Upper lobe of right lung (tissue), 1 donor: Measurements from ENCODE around the gene NLRP5. TPM values are rescaled to one million over a fixed set of nuclear protein-coding genes. Genes with fewer than 3 reads are reported as not detected.

ENCODE experiments used
- ATAC-seq: fragments of 200-7000 bp; cut with Tn5 transposase; one replicate; pipeline ENCODE4 v1.9.1; 2020; ENCODE audit warnings: mild to moderate bottlenecking, moderate library complexity
- DNase-seq: peaks from one replicate; pipeline ENCODE4 v3.0.0-alpha.2; 2020
- H3K27ac ChIP-seq: fragments of 200-600 bp; one replicate; pipeline ENCODE4 v1.8.0; 2022
- H3K27me3 ChIP-seq: fragments of 200-600 bp; one replicate; pipeline ENCODE4 v1.8.0; 2022; ENCODE audit warnings: mild to moderate bottlenecking
- H3K36me3 ChIP-seq: fragments of 200-600 bp; one replicate; pipeline ENCODE4 v1.8.0; 2022
- H3K4me1 ChIP-seq: fragments of 200-600 bp; one replicate; pipeline ENCODE4 v1.8.0; 2022
- H3K4me3 ChIP-seq: fragments of 200-600 bp; one replicate; pipeline ENCODE4 v1.8.0; 2022; ENCODE audit warnings: mild to moderate bottlenecking
- H3K9me3 ChIP-seq: fragments of 200-600 bp; one replicate; pipeline ENCODE4 v1.8.0; 2022
- CTCF ChIP-seq: fragments of 200-600 bp; IDR thresholded peaks from one replicate; pipeline ENCODE4 v1.8.0; 2022; ENCODE audit warnings: antibody characterized with exemption
- intact Hi-C: fragments of 100-400 bp; cut with DNase I; formaldehyde crosslinking; loops from one replicate; pipeline ENCODE4 v1.11.0; 2022
- total RNA-seq: library from RNA; stranded (reverse); fragmentation: NEBNext Ultra II Directional; extraction: Animal tissue kit (Norgen Biotek cat#: 25700); gene quantifications from one replicate; pipeline ENCODE4 v1.2.1, GENCODE V29; 2021
- donor health status: DM: no; HTN: yes; CAD: no; lungs with severe emphysema.

The NLRP5 gene
- total RNA-seq, 1 donor from 2014 or later, result not detected

- H3K4me1 ChIP-seq, result peaks cover 9% of the 10 kb centered on the region
- no peaks in the 10 kb centered on the region for H3K9me3 ChIP-seq
- intact Hi-C loops, result no loop called here
- peaks cover 11% of the 10 kb centered on the region for H3K36me3 ChIP-seq
- no peak for ATAC-seq
- no peak overlapping the region for H3K27ac ChIP-seq
- DNase-seq, result no peak
- peak overlapping the region; percentile 16 for H3K4me3 ChIP-seq
- H3K27me3 ChIP-seq, result no peaks in the 10 kb centered on the region
- TF ChIP-seq CTCF, result no peak
Observed at GRCh38 chr19:56091751-56092546, 105.4 kb downstream of the NLRP5 start.

GRCh38 chr19:56092685-56093631 lies 106.4 kb downstream of the NLRP5 start:
- Histone ChIP-seq H3K4me3 (no peak overlapping the region), H3K27me3 (no peaks in the 10 kb centered on the region), H3K4me1 (peaks cover 9% of the 10 kb centered on the region), H3K9me3 (no peaks in the 10 kb centered on the region), H3K27ac (no peak overlapping the region), H3K36me3 (peaks cover 16% of the 10 kb centered on the region)
- no peak for TF ChIP-seq CTCF
- intact Hi-C loops, result no loop called here
- DNase-seq, result no peak
- no peak for ATAC-seq

GRCh38 chr19:56094449-56094848 lies 107.9 kb downstream of the NLRP5 start:
- DNase-seq (no peak), ATAC-seq (no peak)
- intact Hi-C loops, result no loop called here
- Histone ChIP-seq H3K27ac (no peak overlapping the region), H3K9me3 (no peaks in the 10 kb centered on the region), H3K27me3 (no peaks in the 10 kb centered on the region), H3K4me3 (no peak overlapping the region), H3K36me3 (peaks cover 9% of the 10 kb centered on the region), H3K4me1 (peaks cover 9% of the 10 kb centered on the region)
- TF ChIP-seq CTCF, result no peak

GRCh38 chr19:56096665-56097064 lies 110.1 kb downstream of the NLRP5 start:
- no peak for TF ChIP-seq CTCF
- peaks cover 16% of the 10 kb centered on the region for H3K36me3 ChIP-seq
- ATAC-seq (no peak), DNase-seq (no peak)
- no peaks in the 10 kb centered on the region for H3K9me3 ChIP-seq
- H3K4me1 ChIP-seq, result no peaks in the 10 kb centered on the region
- no peak overlapping the region for H3K27ac ChIP-seq
- no peaks in the 10 kb centered on the region for H3K27me3 ChIP-seq
- no peak overlapping the region for H3K4me3 ChIP-seq
- intact Hi-C loops, result no loop called here

- Histone ChIP-seq H3K27me3 (no peaks in the 10 kb centered on the region), H3K4me1 (no peaks in the 10 kb centered on the region), H3K4me3 (no peak overlapping the region), H3K36me3 (peaks cover 22% of the 10 kb centered on the region), H3K27ac (no peak overlapping the region), H3K9me3 (no peaks in the 10 kb centered on the region)
- ATAC-seq (no peak), DNase-seq (no peak)
- TF ChIP-seq CTCF, result no peak
- intact Hi-C loops, result no loop called here
Observed at GRCh38 chr19:56097306-56097705, 110.7 kb downstream of the NLRP5 start.
